ENCODE data around the gene LARGE1. TPM values are rescaled to one million over a fixed set of nuclear protein-coding genes. Genes with fewer than 3 reads are reported as not detected.

LARGE1 gene
- total RNA-seq, 1 donor from 2014 or later, result 0.89 TPM

- Mint-ChIP-seq H3K4me1 (ENCODE audit: low read depth) (no peaks in the 10 kb centered on the region), H3K27ac (no peak overlapping the region), H3K36me3 (ENCODE audit: low read depth) (no peaks in the 10 kb centered on the region), H3K4me3 (ENCODE audit: low read depth) (no peak overlapping the region), H3K9me3 (peaks cover 25% of the 10 kb centered on the region), H3K27me3 (ENCODE audit: low read depth) (no peaks in the 10 kb centered on the region)
- intact Hi-C loops (cut with micrococcal nuclease), result no loop called here
- DNase-seq (ENCODE audit: low spot score), result no peak
These were observed 489.0 kb downstream of the LARGE1 start for GRCh38 chr22:33431300-33431699.

GRCh38 chr22:33429281-33429680 lies 491.0 kb downstream of the LARGE1 start:
- intact Hi-C loops (cut with micrococcal nuclease), result no loop called here
- H3K4me3 Mint-ChIP-seq (ENCODE audit: low read depth), result no peak overlapping the region
- H3K27ac Mint-ChIP-seq, result no peak overlapping the region
- H3K4me1 Mint-ChIP-seq (ENCODE audit: low read depth), result no peaks in the 10 kb centered on the region
- H3K27me3 Mint-ChIP-seq (ENCODE audit: low read depth), result no peaks in the 10 kb centered on the region
- peaks cover 18% of the 10 kb centered on the region for H3K9me3 Mint-ChIP-seq
- H3K36me3 Mint-ChIP-seq (ENCODE audit: low read depth), result no peaks in the 10 kb centered on the region
- DNase-seq (ENCODE audit: low spot score), result no peak

GRCh38 chr22:33427461-33427860 lies 492.8 kb downstream of the LARGE1 start:
- Mint-ChIP-seq H3K4me1 (ENCODE audit: low read depth) (no peaks in the 10 kb centered on the region), H3K4me3 (ENCODE audit: low read depth) (no peak overlapping the region), H3K27ac (no peak overlapping the region), H3K27me3 (ENCODE audit: low read depth) (no peaks in the 10 kb centered on the region), H3K36me3 (ENCODE audit: low read depth) (no peaks in the 10 kb centered on the region), H3K9me3 (peaks cover 22% of the 10 kb centered on the region)
- intact Hi-C loops (cut with micrococcal nuclease), result no loop called here
- no peak for DNase-seq (ENCODE audit: low spot score)

GRCh38 chr22:33426451-33426850 lies 493.8 kb downstream of the LARGE1 start:
- Mint-ChIP-seq H3K4me3 (ENCODE audit: low read depth) (no peak overlapping the region), H3K4me1 (ENCODE audit: low read depth) (no peaks in the 10 kb centered on the region)

GRCh38 chr22:33421859-33422258 lies 498.4 kb downstream of the LARGE1 start:
- Mint-ChIP-seq H3K27me3 (ENCODE audit: low read depth) (no peaks in the 10 kb centered on the region), H3K27ac (no peak overlapping the region), H3K4me1 (ENCODE audit: low read depth) (no peaks in the 10 kb centered on the region), H3K4me3 (ENCODE audit: low read depth) (no peak overlapping the region), H3K9me3 (peaks cover 45% of the 10 kb centered on the region), H3K36me3 (ENCODE audit: low read depth) (no peaks in the 10 kb centered on the region)
- DNase-seq (ENCODE audit: low spot score), result no peak
- intact Hi-C loops (cut with micrococcal nuclease), result no loop called here

More at GRCh38 chr22:33426451-33426850, 493.8 kb downstream of the LARGE1 start:
- H3K36me3 Mint-ChIP-seq (ENCODE audit: low read depth), result no peaks in the 10 kb centered on the region
- no peaks in the 10 kb centered on the region for H3K27me3 Mint-ChIP-seq (ENCODE audit: low read depth)
- H3K27ac Mint-ChIP-seq, result no peak overlapping the region
- no peak for DNase-seq (ENCODE audit: low spot score)
- intact Hi-C loops (cut with micrococcal nuclease), result no loop called here
- H3K9me3 Mint-ChIP-seq, result peaks cover 25% of the 10 kb centered on the region

- Mint-ChIP-seq H3K27me3 (ENCODE audit: low read depth) (no peaks in the 10 kb centered on the region), H3K9me3 (peaks cover 42% of the 10 kb centered on the region), H3K4me3 (ENCODE audit: low read depth) (no peak overlapping the region), H3K4me1 (ENCODE audit: low read depth) (no peaks in the 10 kb centered on the region), H3K27ac (no peak overlapping the region), H3K36me3 (ENCODE audit: low read depth) (no peaks in the 10 kb centered on the region)
- DNase-seq (ENCODE audit: low spot score), result no peak
- intact Hi-C loops (cut with micrococcal nuclease), result no loop called here
These were observed 501.8 kb downstream of the LARGE1 start for GRCh38 chr22:33418484-33418883.

GRCh38 chr22:33415401-33415800 lies 504.9 kb downstream of the LARGE1 start:
- Mint-ChIP-seq H3K9me3 (peaks cover 44% of the 10 kb centered on the region), H3K4me3 (ENCODE audit: low read depth) (no peak overlapping the region), H3K36me3 (ENCODE audit: low read depth) (no peaks in the 10 kb centered on the region), H3K27me3 (ENCODE audit: low read depth) (no peaks in the 10 kb centered on the region), H3K4me1 (ENCODE audit: low read depth) (no peaks in the 10 kb centered on the region), H3K27ac (no peak overlapping the region)
- no peak for DNase-seq (ENCODE audit: low spot score)
- intact Hi-C loops (cut with micrococcal nuclease), result no loop called here

- no peak for DNase-seq (ENCODE audit: low spot score)
- Mint-ChIP-seq H3K9me3 (peaks cover 21% of the 10 kb centered on the region), H3K36me3 (ENCODE audit: low read depth) (no peaks in the 10 kb centered on the region), H3K4me3 (ENCODE audit: low read depth) (no peak overlapping the region), H3K27me3 (ENCODE audit: low read depth) (no peaks in the 10 kb centered on the region), H3K27ac (no peak overlapping the region), H3K4me1 (ENCODE audit: low read depth) (no peaks in the 10 kb centered on the region)
- intact Hi-C loops (cut with micrococcal nuclease), result no loop called here
These were observed 511.2 kb downstream of the LARGE1 start for GRCh38 chr22:33409079-33409478.

GRCh38 chr22:33405194-33405593 lies 515.1 kb downstream of the LARGE1 start:
- no peaks in the 10 kb centered on the region for H3K36me3 Mint-ChIP-seq (ENCODE audit: low read depth)
- H3K4me3 Mint-ChIP-seq (ENCODE audit: low read depth), result no peak overlapping the region
- H3K27me3 Mint-ChIP-seq (ENCODE audit: low read depth), result no peaks in the 10 kb centered on the region
- DNase-seq (ENCODE audit: low spot score), result no peak
- H3K4me1 Mint-ChIP-seq (ENCODE audit: low read depth), result no peaks in the 10 kb centered on the region
- intact Hi-C loops (cut with micrococcal nuclease), result no loop called here
- peaks cover 10% of the 10 kb centered on the region for H3K9me3 Mint-ChIP-seq
- no peak overlapping the region for H3K27ac Mint-ChIP-seq

GRCh38 chr22:33404723-33405122 lies 515.6 kb downstream of the LARGE1 start:
- Mint-ChIP-seq H3K36me3 (ENCODE audit: low read depth) (no peaks in the 10 kb centered on the region), H3K27ac (no peak overlapping the region), H3K27me3 (ENCODE audit: low read depth) (no peaks in the 10 kb centered on the region)

GRCh38 chr22:33402325-33402724 lies 518.0 kb downstream of the LARGE1 start:
- intact Hi-C loops (cut with micrococcal nuclease), result no loop called here
- peaks cover 9% of the 10 kb centered on the region for H3K9me3 Mint-ChIP-seq
- DNase-seq (ENCODE audit: low spot score), result no peak
- no peaks in the 10 kb centered on the region for H3K4me1 Mint-ChIP-seq (ENCODE audit: low read depth)
- H3K4me3 Mint-ChIP-seq (ENCODE audit: low read depth), result no peak overlapping the region
- H3K27ac Mint-ChIP-seq, result no peak overlapping the region
- H3K27me3 Mint-ChIP-seq (ENCODE audit: low read depth), result no peaks in the 10 kb centered on the region
- no peaks in the 10 kb centered on the region for H3K36me3 Mint-ChIP-seq (ENCODE audit: low read depth)

More at GRCh38 chr22:33404723-33405122, 515.6 kb downstream of the LARGE1 start:
- intact Hi-C loops (cut with micrococcal nuclease), result no loop called here
- Mint-ChIP-seq H3K9me3 (peaks cover 10% of the 10 kb centered on the region), H3K4me1 (ENCODE audit: low read depth) (no peaks in the 10 kb centered on the region), H3K4me3 (ENCODE audit: low read depth) (no peak overlapping the region)
- DNase-seq (ENCODE audit: low spot score), result no peak

GRCh38 chr22:33401291-33401690 lies 519.0 kb downstream of the LARGE1 start:
- Mint-ChIP-seq H3K9me3 (peaks cover 9% of the 10 kb centered on the region), H3K27ac (no peak overlapping the region), H3K4me3 (ENCODE audit: low read depth) (no peak overlapping the region), H3K27me3 (ENCODE audit: low read depth) (no peaks in the 10 kb centered on the region), H3K36me3 (ENCODE audit: low read depth) (no peaks in the 10 kb centered on the region), H3K4me1 (ENCODE audit: low read depth) (no peaks in the 10 kb centered on the region)
- DNase-seq (ENCODE audit: low spot score), result no peak
- intact Hi-C loops (cut with micrococcal nuclease), result no loop called here

- H3K4me1 Mint-ChIP-seq (ENCODE audit: low read depth), result no peaks in the 10 kb centered on the region
- H3K4me3 Mint-ChIP-seq (ENCODE audit: low read depth), result no peak overlapping the region
- H3K27ac Mint-ChIP-seq, result no peak overlapping the region
- peaks cover 5% of the 10 kb centered on the region for H3K9me3 Mint-ChIP-seq
- no peaks in the 10 kb centered on the region for H3K27me3 Mint-ChIP-seq (ENCODE audit: low read depth)
- no peaks in the 10 kb centered on the region for H3K36me3 Mint-ChIP-seq (ENCODE audit: low read depth)
- no peak for DNase-seq (ENCODE audit: low spot score)
- intact Hi-C loops (cut with micrococcal nuclease), result no loop called here
These were observed 519.4 kb downstream of the LARGE1 start for GRCh38 chr22:33400891-33401290.
